GM19468 (cell line): Measurements from ENCODE around the gene LRCOL1.

Experiments used
- ATAC-seq: cut with Tn5 transposase; IDR thresholded peaks from one replicate; pipeline ENCODE4 v1.9.1; 2021; ENCODE audit warnings: mild to moderate bottlenecking, moderate library complexity, moderate number of reproducible peaks; ENCODE audit not compliant: unreplicated experiment; ENCODE audit errors: extremely low read depth

LRCOL1 gene

DNA sequence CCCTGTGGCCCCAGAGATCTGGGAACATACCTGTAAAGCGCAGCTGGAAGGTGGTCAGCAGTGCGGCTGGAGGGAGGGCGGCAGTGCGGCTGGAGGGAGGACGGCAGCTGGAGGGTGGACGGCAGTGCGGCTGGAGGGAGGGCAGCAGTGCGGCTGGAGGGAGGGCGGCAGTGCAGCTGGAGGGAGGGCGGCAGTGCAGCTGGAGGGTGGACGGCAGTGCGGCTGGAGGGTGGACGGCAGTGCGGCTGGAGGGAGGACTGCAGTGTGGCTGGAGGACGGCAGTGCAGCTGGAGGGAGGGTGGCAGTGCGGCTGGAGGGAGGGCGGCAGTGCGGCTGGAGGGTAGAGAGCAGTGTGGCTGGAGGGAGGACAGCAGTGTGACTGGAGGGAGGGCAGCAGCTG, 23.5 kb downstream of the LRCOL1 start:
- no peak for ATAC-seq

DNA sequence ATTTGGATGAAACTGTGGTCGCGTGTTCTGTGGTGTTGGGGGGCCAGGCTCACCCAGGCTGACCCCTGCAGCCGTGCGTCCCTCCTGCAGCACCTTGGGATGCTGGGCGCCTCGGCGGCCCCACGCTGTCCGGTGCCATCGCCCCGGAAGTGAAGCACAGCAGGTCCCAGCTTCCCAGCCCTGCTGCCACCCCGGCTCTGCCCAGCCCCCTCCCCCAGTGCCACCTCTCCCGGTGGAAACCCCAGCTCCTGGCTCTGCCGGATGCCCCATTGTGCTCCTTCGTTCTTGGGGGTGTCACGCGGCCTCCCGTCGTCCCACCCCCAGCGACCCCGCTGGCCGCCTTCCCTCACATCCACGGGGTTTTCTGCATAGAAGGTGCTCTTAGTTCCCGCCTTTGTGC, 25.2 kb downstream of the LRCOL1 start:
- no peak for ATAC-seq

DNA sequence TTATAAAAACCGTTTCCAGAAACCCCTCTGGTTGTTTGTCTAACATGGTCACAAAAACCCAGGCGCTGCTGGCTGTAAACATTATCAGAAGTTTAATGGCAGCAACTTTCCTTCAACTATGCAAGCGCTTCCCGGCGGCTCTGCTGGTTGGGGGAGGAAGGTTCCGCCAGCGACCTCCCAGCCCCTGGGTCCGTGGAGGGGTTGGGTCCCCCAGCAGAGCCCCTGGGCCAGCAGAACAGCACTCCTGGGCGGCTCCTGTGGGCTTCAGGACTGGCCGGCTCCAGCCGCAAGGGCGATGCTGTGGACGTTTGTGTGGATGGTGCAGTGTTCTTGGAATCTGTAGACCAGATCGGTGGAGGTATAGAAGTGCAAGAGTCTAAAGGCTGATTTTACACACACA, 26.0 kb downstream of the LRCOL1 start:
- ATAC-seq = no peak

DNA sequence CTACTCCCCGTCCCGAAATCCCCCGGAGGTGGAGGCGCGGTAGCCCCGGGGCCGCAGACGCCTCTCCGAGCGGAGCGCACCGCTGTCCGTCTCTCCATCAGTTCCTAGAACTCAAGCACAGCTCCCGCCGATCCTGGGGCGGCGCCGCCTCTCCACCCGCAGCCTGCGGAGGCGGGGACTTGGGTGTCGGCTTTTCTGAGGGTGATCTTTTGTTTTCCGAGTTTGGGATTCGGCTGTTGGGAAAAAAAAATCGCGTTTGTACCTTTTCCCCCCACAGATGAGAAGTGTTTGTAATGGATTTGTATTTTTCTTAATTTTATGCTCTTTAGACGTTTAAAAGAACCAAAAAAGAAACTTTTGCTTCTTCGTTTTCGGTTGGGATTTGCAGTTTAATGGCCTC, 26.6 kb downstream of the LRCOL1 start:
- ATAC-seq = no peak

DNA sequence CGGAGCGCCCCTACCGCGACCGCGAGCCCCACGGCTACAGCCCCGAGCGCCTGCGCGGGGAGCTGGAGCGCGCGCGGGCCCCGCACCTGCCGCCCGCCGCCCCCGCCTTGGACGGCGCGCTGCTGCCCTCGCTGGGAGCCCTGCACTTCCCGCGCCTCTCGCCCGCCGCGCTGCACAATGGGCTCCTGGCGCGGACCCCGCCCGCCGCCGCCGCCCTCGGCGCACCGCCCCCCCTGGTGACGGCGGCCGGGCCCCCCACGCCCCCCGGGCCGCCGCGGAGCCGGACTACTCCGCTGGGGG, 27.0 kb downstream of the LRCOL1 start:
- ATAC-seq = no peak

DNA sequence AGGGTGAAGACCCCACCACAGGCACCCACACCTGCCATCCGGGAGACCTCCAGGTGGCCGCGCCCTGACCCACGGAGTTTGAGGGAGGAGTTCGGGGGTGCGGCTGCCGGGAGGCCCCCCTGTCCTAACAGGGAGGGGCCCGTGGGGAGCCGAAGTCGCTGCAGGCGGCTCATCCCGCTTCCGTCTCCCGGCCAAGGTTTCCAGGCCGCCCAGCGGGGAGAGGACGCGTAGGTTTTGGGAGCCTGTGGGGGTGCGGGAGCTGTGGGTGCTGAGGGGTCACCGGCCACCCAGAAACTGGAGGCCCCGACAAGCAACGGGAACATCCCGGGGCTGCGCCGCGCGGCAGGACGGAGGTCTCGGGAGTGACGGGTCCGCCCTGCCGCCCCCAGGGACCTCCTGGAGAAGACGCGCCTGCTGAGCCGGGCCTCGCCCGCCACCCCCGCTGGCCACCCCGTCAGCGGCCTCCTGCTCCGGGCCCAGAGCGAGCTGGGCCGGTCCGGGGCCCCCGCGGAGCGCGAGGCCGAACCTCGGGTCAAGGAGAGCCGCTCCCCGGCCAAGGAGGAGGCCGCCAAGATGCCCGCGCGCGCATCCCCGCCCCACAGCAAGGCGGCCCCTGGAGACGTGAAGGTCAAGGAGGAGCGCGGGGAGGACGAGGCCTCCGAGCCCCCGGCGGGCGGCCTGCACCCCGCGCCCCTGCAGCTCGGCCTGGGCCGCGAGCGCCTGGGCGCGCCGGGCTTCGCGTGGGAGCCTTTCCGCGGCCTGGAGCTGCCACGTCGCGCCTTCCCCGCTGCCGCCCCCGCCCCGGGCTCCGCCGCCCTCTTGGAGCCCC, 27.6 kb downstream of the LRCOL1 start:
- no peak for ATAC-seq

DNA sequence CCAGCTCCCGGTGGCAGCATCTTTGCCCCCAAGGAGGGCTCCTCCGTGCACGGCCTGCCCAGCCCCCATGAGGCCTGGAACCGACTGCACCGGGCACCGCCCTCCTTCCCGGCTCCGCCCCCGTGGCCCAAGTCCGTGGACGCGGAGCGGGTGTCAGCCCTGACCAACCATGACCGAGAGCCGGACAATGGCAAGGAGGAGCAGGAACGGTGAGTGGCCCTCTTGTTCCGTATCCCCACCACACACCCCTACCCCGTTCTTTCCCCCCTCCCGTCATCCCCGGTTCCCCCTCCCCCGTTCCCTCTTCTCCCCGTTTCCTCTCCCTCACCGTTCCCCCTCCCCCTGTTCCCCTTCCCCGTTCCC, 28.3 kb downstream of the LRCOL1 start:
- ATAC-seq = no peak

DNA sequence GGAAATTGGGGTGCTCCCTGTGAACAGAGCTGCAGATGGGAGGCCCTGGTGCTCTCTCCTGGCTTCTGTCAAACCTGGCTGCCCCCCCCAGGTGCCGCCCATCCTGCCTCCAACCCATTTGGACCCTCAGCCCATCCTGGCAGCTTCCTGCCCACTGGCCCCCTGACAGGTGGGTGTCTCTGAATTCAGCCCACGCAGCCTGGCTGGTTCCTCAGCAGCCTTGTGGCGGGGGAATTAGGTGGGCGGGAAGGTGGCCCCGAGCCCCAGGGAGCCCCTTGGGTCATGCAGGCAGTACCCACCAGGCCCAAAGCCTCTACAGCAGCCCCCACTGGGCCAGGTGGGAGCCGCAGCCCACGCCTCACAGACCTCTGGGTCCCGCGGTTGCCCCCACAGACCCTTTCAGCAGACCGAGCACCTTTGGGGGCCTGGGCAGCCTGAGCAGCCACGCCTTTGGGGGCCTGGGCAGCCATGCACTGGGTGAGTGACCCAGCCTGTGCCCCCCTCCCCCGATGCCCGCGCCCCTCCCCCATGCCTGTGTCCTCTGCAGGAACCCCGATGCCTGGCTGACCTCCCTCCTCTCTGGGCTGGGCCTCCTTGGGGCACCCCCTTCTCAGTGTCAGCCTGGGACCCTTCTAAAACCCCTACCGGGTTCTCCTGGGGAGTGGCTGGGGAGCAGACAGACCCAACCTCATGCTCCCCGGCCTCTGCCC, 28.9 kb downstream of the LRCOL1 start:
- no peak for ATAC-seq

DNA sequence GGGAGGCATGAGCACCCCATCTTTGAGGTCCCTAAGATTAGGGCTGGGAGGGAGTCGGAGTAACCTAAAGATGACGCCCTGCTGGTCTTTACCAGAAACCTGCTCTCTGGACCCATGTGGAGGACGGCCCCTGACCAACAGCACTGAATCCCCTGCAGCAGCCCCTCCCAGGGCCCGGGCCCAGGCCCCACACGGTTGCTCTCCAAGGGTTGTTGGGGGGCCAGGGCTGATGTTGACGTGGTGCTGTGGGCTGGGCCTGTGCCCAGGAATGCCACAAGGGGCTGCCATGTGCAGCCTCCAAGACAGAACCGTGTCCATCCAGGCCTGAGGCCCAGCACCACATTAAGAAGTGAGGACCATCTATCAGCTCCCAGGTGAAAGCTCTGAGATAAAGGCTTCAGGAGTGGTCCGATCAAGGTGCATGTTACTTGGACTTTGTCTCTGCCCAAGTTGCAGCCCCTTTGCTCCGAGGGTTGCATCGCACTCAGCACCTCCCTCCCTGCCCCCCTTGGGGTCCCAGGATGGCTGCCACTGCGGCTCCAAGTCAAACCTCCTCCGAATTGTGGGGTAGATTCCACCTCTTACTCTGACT, 29.6 kb downstream of the LRCOL1 start:
- no peak for ATAC-seq

DNA sequence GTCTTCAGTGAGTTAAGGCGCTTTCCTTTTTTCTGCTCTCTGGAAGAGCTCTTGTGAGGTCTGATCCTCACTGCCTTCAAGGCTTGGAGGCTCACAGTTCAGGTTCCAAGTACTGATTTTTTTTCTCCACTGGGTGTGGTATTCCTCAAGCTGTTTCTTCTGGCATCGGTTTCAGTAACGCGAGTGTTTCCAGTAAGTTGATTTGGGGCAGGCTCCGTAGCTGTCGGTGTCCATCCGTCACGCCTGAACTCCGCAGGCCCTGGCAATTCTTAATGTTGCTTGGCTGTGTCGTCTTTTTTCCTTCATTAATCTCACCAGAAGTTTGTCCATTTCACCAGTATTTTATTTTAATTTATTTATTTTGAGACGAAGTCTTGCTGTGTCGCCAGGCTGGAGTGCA, 30.6 kb downstream of the LRCOL1 start:
- no peak for ATAC-seq

DNA sequence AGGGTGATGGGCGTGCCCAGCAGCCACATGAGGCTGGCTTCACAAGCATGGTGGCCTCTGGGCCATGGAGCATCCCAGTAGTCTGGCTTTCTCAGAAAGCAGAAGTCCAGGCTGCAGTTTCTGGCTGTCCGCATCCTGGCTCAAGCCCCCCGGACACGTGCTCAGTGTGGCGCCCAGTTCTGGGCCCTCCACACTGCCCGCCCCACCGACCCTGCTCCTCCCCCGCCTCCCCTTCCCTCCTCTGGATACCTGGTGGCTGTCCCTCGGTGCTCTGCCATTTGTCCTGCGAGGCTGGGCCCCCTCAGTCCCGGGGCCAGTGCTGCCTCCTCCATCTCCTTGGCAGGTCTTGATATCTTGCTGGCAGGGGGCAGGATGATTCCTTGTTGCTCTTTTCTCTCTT, 31.6 kb downstream of the LRCOL1 start:
- no peak for ATAC-seq

DNA sequence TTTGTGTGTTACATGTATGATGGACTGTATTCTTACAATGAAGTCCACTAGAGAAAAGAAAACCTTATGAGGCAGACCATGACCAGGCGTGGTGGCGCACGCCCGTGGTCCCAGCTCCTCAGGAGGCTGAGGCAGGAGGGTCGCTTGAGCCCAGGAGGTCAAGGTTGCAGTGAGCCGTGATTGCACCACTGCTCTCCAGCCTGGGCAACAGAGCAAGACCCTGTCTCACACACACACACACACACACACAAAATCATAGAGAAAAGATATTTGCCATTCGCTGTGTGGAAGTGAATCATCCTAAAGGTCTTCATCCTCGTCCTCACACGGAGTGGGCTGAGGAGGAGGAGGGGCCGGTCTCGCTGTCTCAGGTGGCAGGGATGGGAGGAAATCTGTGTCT, 32.3 kb downstream of the LRCOL1 start:
- ATAC-seq = no peak

DNA sequence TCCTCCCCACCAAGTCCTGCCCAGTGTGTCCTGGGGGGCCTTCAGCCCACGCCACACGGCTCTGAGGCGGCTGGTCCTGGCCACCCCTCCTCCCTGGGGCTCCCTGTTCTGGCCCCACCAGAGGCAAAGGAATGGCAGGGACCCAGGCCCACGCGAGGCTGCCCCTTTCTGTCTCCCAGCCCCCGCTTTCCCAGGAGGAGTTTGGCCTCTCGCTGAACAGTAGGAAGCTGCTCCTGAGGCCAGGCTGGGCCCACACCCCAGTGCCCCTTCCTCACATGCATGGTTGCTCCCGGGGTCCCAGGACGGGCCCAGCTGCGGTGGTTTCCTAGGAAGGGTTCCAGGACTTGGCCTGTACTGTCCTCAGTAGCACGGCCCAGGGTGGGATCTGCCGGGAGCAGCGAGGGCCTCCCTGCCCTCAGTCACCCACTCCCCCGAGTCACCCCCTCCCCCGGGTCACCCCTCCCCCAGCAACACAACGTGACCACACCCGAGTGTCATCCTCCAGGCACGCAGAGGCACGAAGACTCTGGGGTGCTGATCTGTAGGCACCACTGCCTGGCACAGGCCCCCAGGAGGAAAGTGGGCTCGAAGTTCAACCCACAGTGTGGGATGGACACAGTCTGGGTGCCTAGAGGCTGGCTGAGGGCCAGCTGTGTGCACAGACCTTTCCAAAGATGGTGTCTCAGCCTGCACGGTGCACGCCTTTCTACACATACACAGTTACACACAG, 33.0 kb downstream of the LRCOL1 start:
- no peak for ATAC-seq

DNA sequence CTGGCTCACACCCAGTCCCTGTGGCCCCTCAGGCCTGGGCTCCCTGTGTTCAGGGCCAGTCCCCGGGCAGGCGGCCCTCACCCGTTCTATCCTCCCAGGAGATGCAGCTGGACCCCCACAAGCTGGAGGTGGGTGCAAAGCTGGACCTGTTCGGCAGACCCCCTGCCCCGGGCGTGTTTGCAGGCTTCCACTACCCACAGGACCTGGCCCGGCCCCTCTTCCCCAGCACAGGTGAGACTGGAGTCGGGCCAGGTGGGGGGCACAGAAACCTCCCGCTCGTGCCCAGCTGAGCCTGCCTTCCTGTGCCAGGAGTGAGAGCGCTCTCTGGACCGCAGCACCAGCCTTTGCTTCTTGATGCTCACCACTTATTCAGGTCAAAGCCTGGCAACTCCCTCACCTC, 33.7 kb downstream of the LRCOL1 start:
- no peak for ATAC-seq

DNA sequence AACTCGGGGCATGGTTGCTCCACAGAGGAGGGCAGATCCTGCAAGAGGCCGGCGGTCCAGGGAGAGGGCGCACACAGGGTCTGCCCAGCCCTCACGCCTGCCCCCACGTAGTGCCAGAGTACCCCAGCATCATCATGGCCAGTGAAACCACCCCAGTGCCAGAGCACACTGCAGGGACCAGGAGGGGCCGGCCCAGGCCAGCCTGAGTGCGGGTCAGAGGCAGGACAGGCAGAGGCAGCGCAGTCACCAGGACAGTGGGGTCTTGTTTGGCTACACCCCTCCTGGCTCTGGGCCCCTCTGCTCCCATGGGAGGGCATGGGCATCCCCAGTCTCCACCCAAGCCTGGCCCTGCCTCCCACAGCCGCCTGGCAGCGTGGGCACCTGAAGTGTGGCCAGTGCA, 34.7 kb downstream of the LRCOL1 start:
- ATAC-seq = no peak

DNA sequence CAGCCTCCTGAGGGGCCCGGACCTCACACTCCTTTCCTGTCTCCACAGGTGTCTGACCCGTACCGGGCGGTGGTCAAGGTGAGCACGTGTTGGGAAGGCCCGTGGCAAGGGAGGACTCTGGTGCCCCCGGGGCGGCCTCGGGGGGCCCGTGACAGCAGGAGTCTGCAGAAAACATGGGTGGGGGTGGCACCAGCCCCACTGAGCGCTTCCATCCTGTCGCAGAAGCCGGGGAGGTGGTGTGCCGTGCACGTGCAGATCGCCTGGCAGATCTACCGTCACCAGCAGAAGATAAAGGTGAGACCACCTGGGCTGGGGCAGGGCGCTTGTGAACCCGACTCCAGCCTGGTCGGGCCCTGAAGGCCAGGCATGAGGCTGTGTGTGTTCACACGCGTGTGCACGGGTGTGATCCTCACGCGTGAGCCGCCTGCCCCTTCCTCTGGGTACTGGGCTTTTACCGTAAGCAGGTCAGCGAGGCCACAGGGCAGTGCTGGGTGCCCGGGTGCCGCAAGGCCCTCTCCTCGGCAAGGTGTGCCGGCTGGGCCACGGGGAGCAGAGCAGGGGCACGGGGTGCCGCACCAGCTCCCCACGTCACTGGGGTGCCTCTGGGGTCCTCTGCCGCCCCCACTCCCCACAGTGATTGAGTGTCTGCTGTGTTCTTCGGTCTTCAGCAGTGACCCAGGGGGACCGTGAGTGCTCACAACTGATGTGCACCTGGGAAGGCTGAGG, 35.9 kb downstream of the LRCOL1 start:
- ATAC-seq = no peak

DNA sequence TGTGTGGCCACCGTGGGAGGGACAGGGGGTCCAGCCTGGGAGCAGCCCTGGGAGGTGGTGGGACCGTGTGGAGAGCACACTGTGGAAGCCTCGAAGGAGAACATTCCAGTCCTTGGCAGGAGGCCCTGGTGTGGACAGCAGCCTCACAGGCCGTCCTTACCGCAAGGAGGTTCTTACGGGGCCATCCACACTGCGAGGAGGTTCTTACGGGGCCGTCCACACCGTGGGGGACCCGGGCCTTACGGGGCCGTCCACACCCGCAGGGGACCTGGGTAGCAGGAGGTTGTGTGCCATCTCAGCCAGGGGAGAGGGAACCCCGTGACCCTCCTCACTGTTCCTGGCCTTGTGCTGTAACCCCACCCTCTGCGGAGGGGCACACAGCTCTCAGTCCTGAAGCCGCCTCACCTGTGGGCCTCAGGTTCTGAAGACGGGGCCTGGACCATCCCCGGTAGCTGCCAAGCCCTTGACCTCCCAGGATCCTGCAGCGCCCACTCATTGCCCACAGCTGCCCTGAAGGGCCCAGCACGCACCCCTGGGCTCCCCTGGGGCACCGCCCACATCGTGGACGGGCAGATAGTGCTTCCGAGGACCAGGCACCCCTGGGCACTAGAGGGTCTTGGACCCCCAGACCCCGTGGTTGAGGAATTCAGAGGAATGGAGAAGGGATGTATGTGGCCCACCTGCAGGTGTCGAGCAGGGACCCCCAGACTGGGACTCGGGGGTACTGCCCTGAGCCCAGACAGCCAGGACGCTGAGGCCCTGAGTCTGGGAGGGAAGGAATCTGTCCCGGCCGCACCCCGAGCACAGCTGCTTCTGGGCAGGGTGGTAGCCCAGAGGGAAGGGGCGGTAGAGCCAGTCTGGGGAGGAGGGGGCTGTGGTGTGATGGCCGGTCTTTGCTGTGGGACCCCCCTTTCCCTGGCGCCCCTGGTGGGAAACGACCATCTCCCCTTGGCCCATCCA, 37.3 kb downstream of the LRCOL1 start:
- ATAC-seq = no peak

DNA sequence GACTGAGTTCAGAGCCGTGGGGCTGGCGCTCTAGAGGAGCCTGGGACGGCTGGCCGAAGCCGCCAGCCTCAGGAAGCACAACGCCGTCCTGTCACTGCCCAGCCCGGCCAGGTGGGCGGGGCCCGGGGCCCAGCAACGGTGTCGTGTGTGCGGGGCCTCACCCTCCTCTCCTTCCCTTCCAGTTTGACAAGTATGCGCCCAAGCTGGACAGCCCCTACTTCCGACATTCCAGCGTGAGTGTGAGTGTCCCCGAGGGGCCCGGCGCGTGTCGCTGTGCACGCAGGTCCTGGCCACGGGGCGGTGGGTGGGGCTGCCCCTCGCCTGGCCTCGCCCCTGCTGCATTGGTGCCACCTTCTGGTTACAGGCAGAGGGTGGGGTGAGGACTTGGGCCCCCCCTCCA, 38.3 kb downstream of the LRCOL1 start:
- no peak for ATAC-seq

DNA sequence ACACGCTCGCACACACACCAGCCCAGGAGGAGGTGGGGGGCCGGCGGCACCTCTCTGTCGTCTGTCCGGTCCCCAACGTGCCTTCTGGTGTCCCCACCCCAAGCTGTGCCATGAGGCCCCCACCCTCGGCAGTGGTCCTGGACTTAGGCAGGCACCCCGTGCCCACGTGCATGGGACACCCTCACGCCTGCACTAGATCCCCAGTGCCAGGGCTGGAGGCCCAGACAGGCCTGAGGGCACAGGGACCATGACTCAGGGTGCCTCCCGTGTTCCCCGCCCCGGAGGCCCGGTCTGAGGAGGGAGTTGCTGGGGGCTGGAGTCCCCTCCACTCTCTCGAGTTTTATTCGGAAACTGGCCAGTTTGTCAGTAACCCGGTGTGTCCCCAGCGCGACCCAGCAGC, 38.8 kb downstream of the LRCOL1 start:
- no peak for ATAC-seq
